CD4-positive, alpha-beta T cell (primary cell): Measurements from ENCODE around the gene CPSF4. TPM values are rescaled to one million over a fixed set of nuclear protein-coding genes. Genes with fewer than 3 reads are reported as not detected.

Experiments used
- ATAC-seq: fragments of 200-7000 bp; cut with Tn5 transposase; one replicate; pipeline ENCODE4 v1.10.0; 2022; ENCODE audit warnings: mild to moderate bottlenecking; ENCODE audit not compliant: poor library complexity
- CTCF ChIA-PET: fragments of 350-600 bp; sonication (Branson Sonifier 250); formaldehyde crosslinking; loops from one replicate; lab custom pipeline; 2021; ENCODE audit warnings: antibody characterized with exemption, inconsistent platforms; lab: Charles Lee
- POLR2A ChIA-PET: fragments of 350-600 bp; sonication (Branson Sonifier 250); formaldehyde crosslinking; loops from one replicate; lab custom pipeline; 2021; ENCODE audit warnings: antibody characterized with exemption, inconsistent platforms; lab: Charles Lee
- DNase-seq, 14 experiments: peaks; one replicate each; pipeline ENCODE4 v3.0.0-alpha.2; 2013 to 2020; ENCODE audit warnings: mixed read lengths in 2 of 14
- H3K27ac ChIP-seq, 2 donors: one replicate each; pipeline versions ENCODE4 v1.5.1 to v1.7.0; 2013; ENCODE audit warnings: low read length in 2 of 2, low read depth in 1 of 2, mild to moderate bottlenecking in 1 of 2
- H3K27me3 ChIP-seq, 2 experiments: 1 replicate in 1 of 2; 2 replicates in 1 of 2; pipeline versions ENCODE4 v1.6.1 to v1.7.0; 2013; ENCODE audit warnings: low read length in 2 of 2, control low read depth in 1 of 2, mild to moderate bottlenecking in 1 of 2, moderate library complexity in 1 of 2; ENCODE audit not compliant: insufficient read depth in 2 of 2, control insufficient read depth in 1 of 2
- H3K36me3 ChIP-seq: one replicate; pipeline ENCODE4 v1.6.1; 2013; ENCODE audit warnings: low read length, control low read depth; ENCODE audit not compliant: insufficient read depth
- H3K4me1 ChIP-seq: one replicate; pipeline ENCODE4 v1.6.1; 2013; ENCODE audit warnings: low read length, control low read depth; ENCODE audit not compliant: insufficient read depth
- H3K4me3 ChIP-seq: one replicate; pipeline ENCODE4 v1.5.1; 2013; ENCODE audit warnings: mild to moderate bottlenecking, low read length, moderate library complexity
- H3K9me3 ChIP-seq, 2 experiments: 1 replicate in 1 of 2; 2 replicates in 1 of 2; pipeline versions ENCODE4 v1.6.1 to v1.7.0; 2013; ENCODE audit warnings: low read length in 2 of 2, mild to moderate bottlenecking in 2 of 2, control low read depth in 1 of 2, moderate library complexity in 1 of 2; ENCODE audit not compliant: control insufficient read depth in 1 of 2, insufficient read depth in 1 of 2
- H3K27ac Mint-ChIP-seq: one replicate; pipeline ENCODE4 v1.8.0; 2020; ENCODE audit warnings: mixed read lengths
- H3K27me3 Mint-ChIP-seq: one replicate; pipeline ENCODE4 v1.8.0; 2021; ENCODE audit warnings: mixed read lengths
- H3K36me3 Mint-ChIP-seq: one replicate; pipeline ENCODE4 v1.8.0; 2021; ENCODE audit warnings: low read depth, mixed read lengths
- H3K4me1 Mint-ChIP-seq: one replicate; pipeline ENCODE4 v1.8.0; 2021; ENCODE audit warnings: low read depth, mixed read lengths
- H3K4me3 Mint-ChIP-seq: one replicate; pipeline ENCODE4 v1.8.0; 2020; ENCODE audit warnings: mild to moderate bottlenecking, mixed read lengths
- H3K9me3 Mint-ChIP-seq: one replicate; pipeline ENCODE4 v1.8.0; 2020; ENCODE audit warnings: mixed read lengths
- CTCF ChIP-seq: fragments of 200-600 bp; IDR thresholded peaks from one replicate; pipeline ENCODE4 v1.8.0; 2022; ENCODE audit warnings: antibody characterized with exemption, mild to moderate bottlenecking
- intact Hi-C, 2 experiments: fragments of 100-400 bp; cut with DNase I in 1 of 2; cut with micrococcal nuclease in 1 of 2; formaldehyde crosslinking; loops; one replicate each; pipeline versions ENCODE4 v1.15.1 to v1.9.0; 2023 to 2025; cut with DNase I, micrococcal nuclease
- total RNA-seq, 174 experiments: library from RNA in 2 of 174; stranded (reverse) in 2 of 174; gene quantifications; one replicate each; pipeline ENCODE4 v1.2.3 and lab custom pipeline; 2021 to 2026

Gene CPSF4
- total RNA-seq, 2 experiments from 2014 or later, result 28.1 to 31.7 TPM

GRCh38 chr7:99402854-99403253, 35.9 kb upstream of the CPSF4 start:
- peaks cover 59% of the 10 kb centered on the region for H3K36me3 ChIP-seq
- ChIA-PET POLR2A (interaction anchor here (1.9 kb wide), 1 partner anchor 10 kb away, joined by 8 read pairs; no protein-coding TSS in a partner anchor), CTCF (no interaction called here)
- H3K4me1 ChIP-seq, result peaks cover 36% of the 10 kb centered on the region
- ATAC-seq (no peak), DNase-seq (no peak)
- no peak overlapping the region for H3K4me3 Mint-ChIP-seq
- H3K27ac ChIP-seq, result no peak overlapping the region
- intact Hi-C loops, result loop anchor here in 1 of 2 experiments (10.0 kb wide), 1 partner anchor 78 kb away; the partner anchor contains the start of gene ARPC1A
- H3K27me3 ChIP-seq, result no peaks in the 10 kb centered on the region
- H3K9me3 ChIP-seq, result no peaks in the 10 kb centered on the region
- H3K9me3 Mint-ChIP-seq, result no peaks in the 10 kb centered on the region
- no peak for TF ChIP-seq CTCF
- H3K4me1 Mint-ChIP-seq, result peaks cover 42% of the 10 kb centered on the region
- H3K27me3 Mint-ChIP-seq, result no peaks in the 10 kb centered on the region
- peak overlapping the region; percentile 73 for H3K27ac Mint-ChIP-seq
- H3K4me3 ChIP-seq, result no peak overlapping the region
- peaks cover 72% of the 10 kb centered on the region for H3K36me3 Mint-ChIP-seq

DNA sequence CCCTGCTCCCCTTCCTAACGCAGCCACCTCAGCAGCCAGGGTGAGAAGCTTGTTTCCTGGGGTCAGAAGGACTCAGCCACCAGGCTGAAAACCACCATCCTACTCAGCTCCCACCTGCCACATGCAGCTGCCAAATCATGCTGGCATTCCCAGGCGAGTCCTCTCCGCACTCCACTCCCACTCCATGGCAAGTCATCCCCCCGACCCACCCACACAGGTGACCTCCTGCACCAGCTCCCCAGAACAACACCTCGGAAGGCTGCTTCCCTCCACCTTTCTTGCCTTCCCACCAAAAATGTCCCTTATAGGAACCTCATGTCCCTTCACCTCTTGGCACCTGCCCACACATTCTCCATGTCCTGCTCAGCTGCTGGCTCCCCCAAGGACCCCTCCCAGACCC, 35.0 kb upstream of the CPSF4 start:
- no peak for TF ChIP-seq CTCF
- H3K27me3 ChIP-seq, result no peaks in the 10 kb centered on the region
- ATAC-seq (no peak), DNase-seq (no peak)
- Mint-ChIP-seq H3K4me1 (peaks cover 43% of the 10 kb centered on the region), H3K27me3 (no peaks in the 10 kb centered on the region), H3K27ac (peak overlapping the region; percentile 73), H3K4me3 (peak overlapping the region; percentile 48), H3K36me3 (peaks cover 72% of the 10 kb centered on the region), H3K9me3 (no peaks in the 10 kb centered on the region)
- H3K4me1 ChIP-seq, result peaks cover 37% of the 10 kb centered on the region
- H3K4me3 ChIP-seq, result no peak overlapping the region
- no peaks in the 10 kb centered on the region for H3K9me3 ChIP-seq
- intact Hi-C loops, result loop anchor here in 1 of 2 experiments (10.0 kb wide), 1 partner anchor 79 kb away; the partner anchor contains the start of gene ARPC1A
- H3K27ac ChIP-seq, result no peak overlapping the region
- peaks cover 51% of the 10 kb centered on the region for H3K36me3 ChIP-seq
- ChIA-PET CTCF (no interaction called here), POLR2A (interaction anchor here (1.4 to 1.9 kb wide), 2 partner anchors 10 to 11 kb away, joined by 5 to 8 read pairs; no protein-coding TSS in a partner anchor)

GRCh38 chr7:99404235-99404976, 34.3 kb upstream of the CPSF4 start:
- Histone ChIP-seq H3K4me3 (no peak overlapping the region), H3K27me3 (no peaks in the 10 kb centered on the region), H3K4me1 (peaks cover 38% of the 10 kb centered on the region), H3K27ac (no peak overlapping the region), H3K36me3 (peaks cover 45% of the 10 kb centered on the region), H3K9me3 (no peaks in the 10 kb centered on the region)
- DNase-seq (no peak), ATAC-seq (no peak)
- peaks cover 47% of the 10 kb centered on the region for H3K4me1 Mint-ChIP-seq
- H3K9me3 Mint-ChIP-seq, result no peaks in the 10 kb centered on the region
- peak overlapping the region; percentile 48 for H3K4me3 Mint-ChIP-seq
- H3K36me3 Mint-ChIP-seq, result peaks cover 73% of the 10 kb centered on the region
- ChIA-PET POLR2A (interaction anchor here (1.4 to 1.9 kb wide), 2 partner anchors 10 to 12 kb away, joined by 5 to 8 read pairs; no protein-coding TSS in a partner anchor), CTCF (no interaction called here)
- H3K27ac Mint-ChIP-seq, result peak overlapping the region; percentile 73
- no peak for TF ChIP-seq CTCF
- intact Hi-C loops, result loop anchor here in 1 of 2 experiments (10.0 kb wide), 1 partner anchor 80 kb away; the partner anchor contains the start of gene ARPC1A
- H3K27me3 Mint-ChIP-seq, result no peaks in the 10 kb centered on the region
